ENCODE results near the gene TMEM139.
"Not testable (repeated sequence)": the region's sequence is repeated elsewhere in the genome, so short reads cannot be mapped to it uniquely, and the experiment has no call there.

Gene TMEM139

GRCh38 chr7:143259765-143260164, 25.0 kb upstream of the TMEM139 start:
- DNase-seq (ENCODE audit: low read depth): no peak

DNA sequence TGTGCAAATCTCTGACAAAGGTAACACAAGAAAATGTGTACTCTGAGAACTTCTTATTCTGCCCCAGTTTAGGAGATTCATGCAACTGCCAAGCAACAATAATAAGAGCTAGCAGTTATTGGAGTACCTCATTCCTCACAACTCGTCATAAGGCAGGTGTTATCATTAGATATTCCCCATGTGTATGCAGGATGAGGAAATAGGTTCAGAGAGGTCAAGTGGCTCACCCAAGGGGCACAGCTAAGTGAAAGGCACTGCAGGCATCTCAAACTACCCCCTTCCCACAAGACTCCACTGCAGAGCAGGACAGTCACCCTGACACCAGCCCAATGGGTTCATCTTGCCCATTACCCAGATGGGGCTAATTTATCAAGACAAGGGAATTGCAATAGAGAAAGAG, 22.9 kb upstream of the TMEM139 start:
- DNase-seq (ENCODE audit: low read depth): no peak

DNA sequence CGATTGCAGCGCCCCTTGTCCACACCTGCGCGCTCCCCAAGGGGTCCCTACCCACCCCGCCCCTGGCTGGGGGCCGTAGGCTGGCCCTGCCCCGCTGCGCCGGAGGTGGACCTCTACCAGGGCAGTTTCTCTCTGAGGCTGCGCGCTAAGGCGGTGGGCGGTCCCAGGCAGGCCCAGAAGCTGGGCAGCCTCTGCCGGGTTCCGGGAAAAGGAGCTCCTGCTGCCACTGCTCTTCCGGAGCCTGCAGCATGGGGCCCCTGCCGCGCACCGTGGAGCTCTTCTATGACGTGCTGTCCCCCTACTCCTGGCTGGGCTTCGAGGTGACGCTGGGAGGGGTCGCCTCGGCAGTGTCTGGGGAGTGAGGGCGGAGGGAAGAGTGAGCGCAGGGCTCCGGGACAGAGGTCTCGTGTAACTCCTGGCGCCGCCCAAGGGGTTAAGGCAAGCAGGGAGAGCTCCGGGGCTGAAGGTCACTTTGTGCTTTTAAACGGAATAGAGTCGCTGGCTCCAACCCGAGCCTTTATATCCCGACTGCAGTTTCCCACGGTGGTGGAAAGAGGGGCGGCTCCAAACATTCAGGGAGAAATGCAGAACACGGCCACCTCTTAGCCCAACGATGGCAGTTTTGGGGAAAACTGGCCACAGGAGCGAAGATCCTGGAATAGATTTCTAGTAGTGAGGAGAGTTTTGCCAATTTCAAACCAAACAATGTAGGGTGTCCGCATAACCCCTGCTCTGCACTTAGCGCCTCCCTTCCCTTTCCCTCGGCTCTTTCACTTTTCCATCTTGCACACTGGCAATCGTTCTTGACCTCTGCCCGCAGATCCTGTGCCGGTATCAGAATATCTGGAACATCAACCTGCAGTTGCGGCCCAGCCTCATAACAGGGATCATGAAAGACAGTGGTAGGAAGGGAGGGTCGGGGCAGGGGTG, 21.2 kb upstream of the TMEM139 start, which contains the start of gene GSTK1:
Gene GSTK1, plus strand, starts transcription at position 176 of the 930 bp plus-strand sequence. Its CDS starts 73 bp downstream, at position 249.
- DNase-seq (ENCODE audit: low read depth): peak; percentile 69

DNA sequence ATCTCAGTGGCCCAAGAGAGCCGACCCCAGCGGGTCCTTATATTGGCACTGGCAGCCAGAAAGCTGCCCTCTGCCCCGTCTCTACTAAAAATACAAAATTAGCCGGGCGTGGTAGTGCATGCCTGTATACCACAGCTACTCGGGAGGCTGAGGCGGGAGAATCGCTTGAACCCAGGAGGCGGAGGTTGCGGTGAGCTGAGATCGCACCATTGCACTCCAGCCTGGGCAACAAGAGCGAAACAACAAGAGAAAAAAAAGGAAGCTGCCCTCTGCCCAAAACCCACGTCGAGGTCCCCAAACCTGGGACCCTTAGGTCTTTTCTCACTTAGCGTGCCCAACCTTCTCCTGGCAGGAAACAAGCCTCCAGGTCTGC, 20.6 kb upstream of the TMEM139 start:
- not testable (repeated sequence) for DNase-seq (ENCODE audit: low read depth)

DNA sequence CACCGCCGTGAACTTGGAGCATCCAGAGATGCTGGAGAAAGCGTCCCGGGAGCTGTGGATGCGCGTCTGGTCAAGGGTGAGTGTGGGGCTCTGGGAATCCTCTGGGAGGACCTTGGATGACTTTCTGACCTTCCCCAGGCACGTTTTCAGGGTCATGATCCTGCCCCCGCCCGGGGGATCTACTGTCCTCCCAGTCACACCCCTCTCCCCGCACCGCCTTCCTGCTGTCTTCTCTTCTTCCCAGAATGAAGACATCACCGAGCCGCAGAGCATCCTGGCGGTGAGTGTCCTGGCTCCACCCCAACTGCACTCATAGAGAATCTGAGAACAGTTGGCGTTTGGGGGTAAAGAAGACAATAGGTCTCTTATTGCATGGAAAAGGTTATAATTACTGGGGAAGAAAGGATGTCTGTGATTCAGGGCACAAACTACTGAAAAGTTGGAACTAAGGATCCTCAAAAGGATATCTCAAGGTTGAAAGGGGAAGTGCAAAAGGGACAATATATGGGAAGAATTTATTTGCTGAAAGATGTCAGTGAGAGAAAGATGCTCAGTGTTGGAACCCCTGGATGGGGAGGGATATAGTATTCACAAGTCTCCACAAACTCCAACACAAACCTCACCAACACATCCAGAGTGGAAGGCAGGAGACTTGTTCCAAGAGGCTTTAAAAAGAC, 19.6 kb upstream of the TMEM139 start:
- no peak for DNase-seq (ENCODE audit: low read depth)

GRCh38 chr7:143269251-143269650, 15.5 kb upstream of the TMEM139 start:
- DNase-seq (ENCODE audit: low read depth): no peak

- DNase-seq (ENCODE audit: low read depth): no peak
These were observed 13.5 kb upstream of the TMEM139 start for GRCh38 chr7:143271240-143271639.

GRCh38 chr7:143272871-143273270, 11.9 kb upstream of the TMEM139 start:
- DNase-seq (ENCODE audit: low read depth): no peak

DNA sequence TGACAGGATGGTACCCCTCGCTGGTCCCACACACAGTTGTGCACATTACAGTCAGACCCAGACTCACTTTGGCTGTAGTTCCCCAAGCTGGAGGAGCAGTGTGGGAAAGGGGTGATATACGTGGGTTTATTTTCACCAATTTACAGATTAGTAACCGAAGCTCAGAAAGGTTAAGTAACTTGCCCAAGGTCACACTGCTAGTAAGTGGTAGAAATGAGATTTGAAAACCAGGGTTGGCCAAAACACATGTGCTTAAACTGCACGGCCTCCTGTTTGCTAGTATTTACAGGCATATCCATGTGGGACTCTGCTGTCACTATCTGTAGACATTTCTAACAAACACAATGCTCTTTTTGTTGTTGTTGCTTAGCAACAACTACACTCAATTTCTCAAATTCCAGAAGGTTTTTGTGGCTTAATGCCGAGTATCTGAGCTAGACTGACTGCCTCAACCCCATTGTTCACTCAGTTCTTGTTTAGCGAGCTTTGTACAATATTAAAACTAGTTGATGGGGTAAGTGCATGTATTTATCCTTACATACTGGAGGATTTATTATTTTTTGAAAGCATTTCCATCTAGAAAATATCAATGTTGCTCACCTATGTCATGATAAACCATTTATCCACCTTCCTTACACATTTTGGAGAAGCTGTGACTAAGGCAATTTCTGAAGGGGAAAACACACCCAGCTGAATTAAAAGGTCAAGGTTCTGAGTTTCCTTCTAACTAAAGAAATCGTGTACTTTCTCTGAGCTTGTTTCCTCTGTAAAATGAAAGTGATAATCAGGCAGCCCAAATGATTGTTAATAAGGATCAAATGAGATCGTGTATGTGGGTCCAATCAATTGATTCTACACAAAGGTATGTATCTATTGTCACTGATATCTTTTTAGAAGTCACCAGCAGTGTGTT, 5.3 kb upstream of the TMEM139 start:
- peak; percentile 82 for DNase-seq (ENCODE audit: low read depth)

DNA sequence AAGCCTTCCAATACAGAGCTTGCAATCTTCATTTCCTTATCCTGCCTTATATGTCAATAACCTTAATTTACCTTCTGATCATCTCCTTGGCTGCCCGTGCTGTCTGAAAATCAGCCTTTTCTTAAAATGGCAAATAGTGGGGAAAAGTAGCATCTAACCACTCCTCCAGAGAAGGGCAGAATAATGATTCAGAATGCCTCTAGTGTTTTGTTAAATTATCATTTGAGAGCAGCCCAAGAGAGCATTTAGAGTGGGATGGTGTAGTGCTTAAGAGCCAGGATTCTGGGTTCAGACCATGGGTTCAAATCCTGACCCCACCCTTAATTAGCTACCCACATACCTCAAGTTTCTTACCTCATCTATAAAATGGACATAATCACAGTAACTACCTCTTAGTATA, 4.6 kb upstream of the TMEM139 start:
- DNase-seq (ENCODE audit: low read depth): no peak

GRCh38 chr7:143280566-143280965, 4.2 kb upstream of the TMEM139 start:
- no peak for DNase-seq (ENCODE audit: low read depth)

- no peak for DNase-seq (ENCODE audit: low read depth)
These were observed 3.2 kb upstream of the TMEM139 start for GRCh38 chr7:143281529-143281928.

DNA sequence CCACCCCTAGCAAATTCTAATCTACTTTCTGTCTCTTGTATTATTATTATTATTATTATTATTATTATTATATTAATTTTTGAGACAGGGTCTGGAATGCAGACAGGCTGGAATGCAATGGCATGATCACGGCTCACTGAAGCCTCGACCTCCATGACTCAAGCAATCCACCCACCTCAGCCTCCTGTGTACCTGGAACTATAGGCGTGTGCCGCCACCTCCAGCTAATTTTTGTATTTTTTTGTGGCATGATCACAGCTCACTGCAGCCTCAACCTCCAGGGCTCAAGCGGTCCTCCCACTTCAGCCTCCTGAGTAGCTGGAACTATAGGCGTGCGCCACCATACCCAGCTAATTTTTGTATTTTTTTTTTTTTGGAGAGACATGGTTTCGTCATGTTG, 2.6 kb upstream of the TMEM139 start:
- no peak for DNase-seq (ENCODE audit: low read depth)

DNA sequence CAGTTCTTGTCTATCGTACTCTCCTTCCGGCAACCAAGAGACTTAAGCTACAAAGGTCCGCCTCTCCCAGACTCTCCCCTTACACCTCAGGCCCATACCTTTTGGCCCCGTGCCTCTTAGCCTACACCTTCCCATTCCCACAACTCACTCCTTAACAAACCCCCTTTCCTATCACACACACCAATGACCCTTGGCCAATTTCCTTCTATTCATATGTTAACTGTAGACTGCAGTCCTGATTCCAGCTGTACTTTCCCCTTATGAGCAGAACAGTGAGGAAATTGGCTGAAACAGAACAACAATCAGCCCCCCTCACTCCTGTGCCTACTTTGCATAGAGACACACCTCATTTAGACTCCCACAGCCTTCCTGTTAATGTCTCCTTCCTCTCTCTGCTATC, 1.4 kb upstream of the TMEM139 start:
- DNase-seq (ENCODE audit: low read depth): no peak

- DNase-seq (ENCODE audit: low read depth): no peak
These were observed 666 bp downstream of the TMEM139 start for GRCh38 chr7:143285470-143285778.

DNA sequence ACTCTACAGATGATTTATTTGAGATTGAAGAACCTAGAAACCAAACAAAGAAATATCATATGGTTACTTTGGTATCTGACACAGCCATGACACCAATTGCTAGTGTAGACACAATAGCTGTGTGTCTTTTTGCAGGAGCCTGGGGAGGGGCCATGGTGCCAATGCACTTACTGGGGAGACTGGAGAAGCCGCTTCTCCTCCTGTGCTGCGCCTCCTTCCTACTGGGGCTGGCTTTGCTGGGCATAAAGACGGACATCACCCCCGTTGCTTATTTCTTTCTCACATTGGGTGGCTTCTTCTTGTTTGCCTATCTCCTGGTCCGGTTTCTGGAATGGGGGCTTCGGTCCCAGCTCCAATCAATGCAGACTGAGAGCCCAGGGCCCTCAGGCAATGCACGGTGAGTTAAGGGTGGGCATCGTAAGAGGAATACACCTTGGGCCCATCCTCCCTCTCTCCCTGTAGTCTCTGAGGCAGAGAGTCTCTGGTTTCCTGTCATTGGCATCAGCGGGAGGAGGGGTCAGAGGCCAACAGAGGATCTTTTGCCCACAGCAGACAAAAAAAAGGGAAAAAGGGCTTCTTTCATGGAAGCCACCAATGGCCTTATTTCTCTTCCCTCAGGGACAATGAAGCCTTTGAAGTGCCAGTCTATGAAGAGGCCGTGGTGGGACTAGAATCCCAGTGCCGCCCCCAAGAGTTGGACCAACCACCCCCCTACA, 1.2 kb downstream of the TMEM139 start:
- no peak for DNase-seq (ENCODE audit: low read depth)

DNA sequence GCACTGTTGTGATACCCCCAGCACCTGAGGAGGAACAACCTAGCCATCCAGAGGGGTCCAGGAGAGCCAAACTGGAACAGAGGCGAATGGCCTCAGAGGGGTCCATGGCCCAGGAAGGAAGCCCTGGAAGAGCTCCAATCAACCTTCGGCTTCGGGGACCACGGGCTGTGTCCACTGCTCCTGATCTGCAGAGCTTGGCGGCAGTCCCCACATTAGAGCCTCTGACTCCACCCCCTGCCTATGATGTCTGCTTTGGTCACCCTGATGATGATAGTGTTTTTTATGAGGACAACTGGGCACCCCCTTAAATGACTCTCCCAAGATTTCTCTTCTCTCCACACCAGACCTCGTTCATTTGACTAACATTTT, 1.7 kb downstream of the TMEM139 start:
- no peak for DNase-seq (ENCODE audit: low read depth)

DNA sequence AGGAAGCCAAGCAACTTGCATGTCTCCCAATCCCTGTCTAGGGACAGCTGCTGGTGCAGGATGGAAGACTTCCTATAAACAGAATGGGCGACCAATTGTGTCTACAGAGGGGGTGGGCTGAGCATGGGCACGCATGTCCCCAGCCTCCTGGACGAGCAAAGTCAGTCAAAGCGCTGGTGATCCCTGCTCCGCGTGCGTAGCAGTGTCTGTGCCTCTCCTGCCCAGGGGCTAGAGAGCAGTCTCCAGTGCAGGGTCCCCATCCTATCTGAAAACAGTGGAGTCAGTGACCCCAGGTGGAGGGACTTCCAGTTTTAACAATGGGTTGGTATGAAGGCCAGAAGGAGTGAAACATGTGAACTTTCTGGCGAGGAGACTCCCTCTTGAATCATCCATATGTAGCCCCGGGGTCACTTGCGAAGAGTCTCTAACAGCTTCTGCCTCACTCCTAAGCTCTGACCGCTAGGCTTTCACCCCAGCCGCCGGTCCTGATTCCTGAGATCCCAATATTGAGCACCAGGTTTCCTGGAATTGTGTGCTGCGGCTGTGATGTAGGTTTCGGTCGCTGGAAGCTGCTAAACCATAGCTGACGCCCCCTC, 2.7 kb downstream of the TMEM139 start:
- no peak for DNase-seq (ENCODE audit: low read depth)

GRCh38 chr7:143287935-143288826, 3.4 kb downstream of the TMEM139 start, which contains the start of gene CASP2:
TSS of gene CASP2 (plus strand) at chr7:143288351. CDS start at chr7:143288456, 105 bp downstream.
- peak; percentile 97 for DNase-seq (ENCODE audit: low read depth)

GRCh38 chr7:143288836-143289235, 4.1 kb downstream of the TMEM139 start:
- DNase-seq (ENCODE audit: low read depth): peak; percentile 29
